Type B pancreatic cell (in vitro differentiated cells): ENCODE data around the gene CCDC9B. TPM values are rescaled to one million over a fixed set of nuclear protein-coding genes. Genes with fewer than 3 reads are reported as not detected.

ENCODE experiments used
- DNase-seq: peaks from one replicate; pipeline ENCODE4 v3.0.0; 2021; ENCODE audit warnings: mixed read lengths; ENCODE audit not compliant: unreplicated experiment; ENCODE audit errors: extremely low spot score
- H3K27ac Mint-ChIP-seq: 2 replicates; pipeline ENCODE4 v1.8.0; 2021; ENCODE audit warnings: mild to moderate bottlenecking, mixed read lengths
- H3K27me3 Mint-ChIP-seq: 2 replicates; pipeline ENCODE4 v1.8.0; 2021; ENCODE audit warnings: mixed read lengths
- H3K36me3 Mint-ChIP-seq: 2 replicates; pipeline ENCODE4 v1.8.0; 2021; ENCODE audit warnings: mixed read lengths
- H3K4me1 Mint-ChIP-seq: one replicate; pipeline ENCODE4 v1.8.0; 2021; ENCODE audit warnings: mixed read lengths; ENCODE audit not compliant: unreplicated experiment
- H3K4me3 Mint-ChIP-seq: 2 replicates; pipeline ENCODE4 v1.8.0; 2021; ENCODE audit warnings: mild to moderate bottlenecking, mixed read lengths
- H3K9me3 Mint-ChIP-seq: 2 replicates; pipeline ENCODE4 v1.8.0; 2021; ENCODE audit warnings: mixed read lengths
- total RNA-seq: library from RNA; stranded (reverse); gene quantifications from 2 replicates; pipeline ENCODE4 v1.2.1, GENCODE V29; 2021; ENCODE audit warnings: low replicate concordance
- TF ChIP-seq, protein P1 (sequence below): fragments of 200-600 bp; sonication (generic); conservative IDR thresholded peaks from 2 replicates; pipeline ENCODE4 v1.5.0; 2021; ENCODE audit warnings: antibody characterized with exemption, mild to moderate bottlenecking

The CCDC9B gene
- total RNA-seq, 1 donor from 2014 or later, result 2.4 TPM

GRCh38 chr15:40364251-40364650, 23.5 kb upstream of the CCDC9B start:
- no peak overlapping the region for H3K4me3 Mint-ChIP-seq
- H3K4me1 Mint-ChIP-seq, result no peaks in the 10 kb centered on the region
- H3K27me3 Mint-ChIP-seq, result peaks cover 80% of the 10 kb centered on the region
- no peak overlapping the region for H3K27ac Mint-ChIP-seq
- no peak for DNase-seq
- no peaks in the 10 kb centered on the region for H3K9me3 Mint-ChIP-seq
- TF ChIP-seq, protein P1, sequence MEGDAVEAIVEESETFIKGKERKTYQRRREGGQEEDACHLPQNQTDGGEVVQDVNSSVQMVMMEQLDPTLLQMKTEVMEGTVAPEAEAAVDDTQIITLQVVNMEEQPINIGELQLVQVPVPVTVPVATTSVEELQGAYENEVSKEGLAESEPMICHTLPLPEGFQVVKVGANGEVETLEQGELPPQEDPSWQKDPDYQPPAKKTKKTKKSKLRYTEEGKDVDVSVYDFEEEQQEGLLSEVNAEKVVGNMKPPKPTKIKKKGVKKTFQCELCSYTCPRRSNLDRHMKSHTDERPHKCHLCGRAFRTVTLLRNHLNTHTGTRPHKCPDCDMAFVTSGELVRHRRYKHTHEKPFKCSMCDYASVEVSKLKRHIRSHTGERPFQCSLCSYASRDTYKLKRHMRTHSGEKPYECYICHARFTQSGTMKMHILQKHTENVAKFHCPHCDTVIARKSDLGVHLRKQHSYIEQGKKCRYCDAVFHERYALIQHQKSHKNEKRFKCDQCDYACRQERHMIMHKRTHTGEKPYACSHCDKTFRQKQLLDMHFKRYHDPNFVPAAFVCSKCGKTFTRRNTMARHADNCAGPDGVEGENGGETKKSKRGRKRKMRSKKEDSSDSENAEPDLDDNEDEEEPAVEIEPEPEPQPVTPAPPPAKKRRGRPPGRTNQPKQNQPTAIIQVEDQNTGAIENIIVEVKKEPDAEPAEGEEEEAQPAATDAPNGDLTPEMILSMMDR, result no peak
- H3K36me3 Mint-ChIP-seq, result no peaks in the 10 kb centered on the region

- H3K9me3 Mint-ChIP-seq, result no peaks in the 10 kb centered on the region
- TF ChIP-seq, protein P1, result no peak
- peaks cover 83% of the 10 kb centered on the region for H3K27me3 Mint-ChIP-seq
- H3K36me3 Mint-ChIP-seq, result no peaks in the 10 kb centered on the region
- H3K27ac Mint-ChIP-seq, result no peak overlapping the region
- no peak overlapping the region for H3K4me3 Mint-ChIP-seq
- no peak for DNase-seq
- peaks cover 3% of the 10 kb centered on the region for H3K4me1 Mint-ChIP-seq
Measured at GRCh38 chr15:40363611-40364010, 22.9 kb upstream of the CCDC9B start.

- Mint-ChIP-seq H3K4me1 (peaks cover 3% of the 10 kb centered on the region), H3K27me3 (peaks cover 79% of the 10 kb centered on the region), H3K27ac (no peak overlapping the region)
Measured at GRCh38 chr15:40361640-40362039, 20.9 kb upstream of the CCDC9B start.

DNA sequence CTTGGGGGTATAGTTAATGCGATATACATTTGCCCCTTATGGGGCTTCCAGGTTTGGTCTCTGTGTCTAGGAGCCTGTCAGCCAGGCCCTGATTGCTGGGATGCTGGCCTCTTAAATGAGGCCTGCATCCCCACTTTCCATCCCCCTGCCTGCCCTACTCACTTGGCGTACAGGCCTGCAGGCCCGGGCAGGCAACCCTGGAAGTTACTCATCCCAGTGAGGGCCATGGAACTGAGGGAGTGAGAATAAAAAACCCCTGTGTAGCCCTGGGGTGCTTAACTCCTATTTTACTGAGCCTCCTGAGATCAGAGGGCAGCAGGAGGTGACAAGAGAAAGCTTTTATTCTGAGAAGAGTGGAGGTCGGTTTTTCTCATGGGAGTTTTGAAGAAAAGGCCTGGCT, 19.3 kb upstream of the CCDC9B start:
- H3K9me3 Mint-ChIP-seq, result no peaks in the 10 kb centered on the region
- no peaks in the 10 kb centered on the region for H3K36me3 Mint-ChIP-seq
- peaks cover 3% of the 10 kb centered on the region for H3K4me1 Mint-ChIP-seq
- DNase-seq, result no peak
- peaks cover 69% of the 10 kb centered on the region for H3K27me3 Mint-ChIP-seq
- H3K27ac Mint-ChIP-seq, result no peak overlapping the region
- TF ChIP-seq, protein P1, result no peak
- H3K4me3 Mint-ChIP-seq, result peak overlapping the region; percentile 84

More at GRCh38 chr15:40361640-40362039, 20.9 kb upstream of the CCDC9B start:
- TF ChIP-seq, protein P1, result no peak
- no peak for DNase-seq
- Mint-ChIP-seq H3K9me3 (no peaks in the 10 kb centered on the region), H3K4me3 (no peak overlapping the region), H3K36me3 (no peaks in the 10 kb centered on the region)

DNA sequence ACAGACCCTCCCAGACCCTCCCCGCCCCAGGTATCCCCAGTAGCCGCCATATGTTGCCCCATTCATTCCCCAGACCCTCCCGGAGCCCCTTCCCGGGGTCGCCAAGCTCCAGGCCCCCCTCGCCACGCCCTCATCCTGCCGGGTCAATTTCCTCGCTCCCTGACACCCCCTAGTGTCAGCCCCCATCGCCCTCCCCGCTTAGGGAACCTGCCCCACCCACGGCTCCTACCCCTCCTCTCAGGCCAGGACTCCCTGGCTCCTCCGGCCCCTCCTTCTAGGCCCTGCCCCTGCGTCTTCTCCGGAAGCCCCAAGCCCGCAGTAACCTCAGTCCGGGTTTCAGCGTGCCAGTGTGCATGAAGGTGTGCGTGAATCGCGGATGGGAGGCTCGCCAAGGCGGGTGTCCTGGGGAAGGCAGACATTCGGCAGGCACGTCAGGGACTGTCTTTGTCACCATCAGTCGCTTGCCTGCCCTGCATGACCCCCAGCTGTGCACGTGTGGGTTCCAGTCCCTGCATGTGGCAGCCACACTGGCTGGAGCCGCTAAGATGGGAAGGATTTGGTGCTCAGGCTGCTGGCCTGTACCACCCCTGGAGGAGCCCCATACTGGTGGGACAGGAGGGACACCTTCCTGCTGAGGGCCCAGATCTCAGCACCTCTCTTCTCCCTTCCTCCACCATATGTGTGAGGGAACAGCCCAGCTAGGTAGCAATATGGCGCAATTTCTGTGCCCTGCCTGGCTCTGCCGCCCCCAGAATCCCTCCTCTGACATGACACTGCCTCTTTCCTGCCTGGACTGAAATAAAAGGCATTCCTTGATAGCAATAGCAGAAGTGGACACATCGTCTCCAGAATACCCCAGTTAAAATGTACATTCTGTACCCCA, 18.0 kb upstream of the CCDC9B start:
- Mint-ChIP-seq H3K9me3 (no peaks in the 10 kb centered on the region), H3K27ac (no peak overlapping the region), H3K27me3 (peaks cover 68% of the 10 kb centered on the region), H3K36me3 (no peaks in the 10 kb centered on the region), H3K4me3 (peak overlapping the region; percentile 84), H3K4me1 (peaks cover 13% of the 10 kb centered on the region)
- TF ChIP-seq, protein P1, result no peak
- no peak for DNase-seq
